GM23338 (cell line): ENCODE results near the gene SMOC2. TPM values are rescaled to one million over a fixed set of nuclear protein-coding genes. Genes with fewer than 3 reads are reported as not detected.

Source experiments
- ATAC-seq: fragments of 200-7000 bp; cut with Tn5 transposase; 3 replicates; pipeline ENCODE4 v1.9.1; 2020
- DNase-seq: peaks from one replicate; pipeline ENCODE4 v3.0.0-alpha.2; 2015; ENCODE audit warnings: low spot score
- H2AFZ ChIP-seq: fragments of 200-600 bp; sonication (generic); 2 replicates; pipeline ENCODE4 v1.8.0; 2016; ENCODE audit warnings: antibody characterized with exemption, mild to moderate bottlenecking, moderate library complexity
- H3F3A ChIP-seq: fragments of 200-600 bp; sonication (generic); replicated peaks from 2 replicates; pipeline ENCODE4 v1.8.0; 2017; ENCODE audit warnings: antibody characterized with exemption, mixed run types, low read depth
- H3K27ac ChIP-seq: fragments of 200-600 bp; sonication (generic); 2 replicates; pipeline ENCODE4 v1.6.1; 2016; ENCODE audit warnings: low read depth
- H3K27me3 ChIP-seq: fragments of 200-600 bp; sonication (generic); 2 replicates; pipeline ENCODE4 v1.8.0; 2016; ENCODE audit warnings: mild to moderate bottlenecking, mixed run types, moderate library complexity; ENCODE audit not compliant: insufficient read depth
- H3K36me3 ChIP-seq: fragments of 200-600 bp; sonication (generic); 2 replicates; pipeline ENCODE4 v1.8.0; 2016; ENCODE audit warnings: mild to moderate bottlenecking; ENCODE audit not compliant: insufficient read depth
- H3K4me1 ChIP-seq: fragments of 200-600 bp; sonication (generic); 2 replicates; pipeline ENCODE4 v1.8.0; 2016; ENCODE audit warnings: mild to moderate bottlenecking, moderate library complexity; ENCODE audit not compliant: insufficient read depth
- H3K4me2 ChIP-seq: fragments of 200-600 bp; sonication (generic); 2 replicates; pipeline ENCODE4 v1.7.1; 2017; ENCODE audit warnings: mixed run types
- H3K4me3 ChIP-seq: fragments of 200-600 bp; sonication (generic); 2 replicates; pipeline ENCODE4 v1.6.1; 2016; ENCODE audit warnings: mixed run types
- H3K79me2 ChIP-seq: fragments of 200-600 bp; sonication (generic); replicated peaks from 2 replicates; pipeline ENCODE4 v1.8.0; 2017; ENCODE audit warnings: mild to moderate bottlenecking; ENCODE audit not compliant: insufficient read depth
- H3K9me2 ChIP-seq: fragments of 200-600 bp; sonication (generic); 2 replicates; pipeline ENCODE4 v1.8.0; 2017; ENCODE audit not compliant: insufficient read depth
- H4K20me1 ChIP-seq: fragments of 200-600 bp; sonication (generic); replicated peaks from 2 replicates; pipeline ENCODE4 v1.8.0; 2017; ENCODE audit warnings: mild to moderate bottlenecking; ENCODE audit not compliant: insufficient read depth
- H3K27ac Mint-ChIP-seq: 2 replicates; pipeline ENCODE4 v1.8.0; 2020; ENCODE audit warnings: inconsistent platforms, mild to moderate bottlenecking, moderate library complexity, mixed read lengths
- H3K27me3 Mint-ChIP-seq: 3 replicates; pipeline ENCODE4 v1.8.0; 2022; ENCODE audit warnings: low read depth, mild to moderate bottlenecking, moderate library complexity, mixed read lengths, inconsistent platforms; ENCODE audit not compliant: insufficient read depth, poor library complexity
- H3K36me3 Mint-ChIP-seq: 3 replicates; pipeline ENCODE4 v1.8.0; 2021; ENCODE audit warnings: low read depth, mild to moderate bottlenecking, inconsistent platforms, moderate library complexity, mixed read lengths
- H3K4me1 Mint-ChIP-seq: 3 replicates; pipeline ENCODE4 v1.8.0; 2020; ENCODE audit warnings: mild to moderate bottlenecking, inconsistent platforms, mixed read lengths
- H3K4me3 Mint-ChIP-seq: 3 replicates; pipeline ENCODE4 v1.8.0; 2021; ENCODE audit warnings: moderate library complexity, mild to moderate bottlenecking, inconsistent platforms, mixed read lengths
- H3K9me3 Mint-ChIP-seq: 3 replicates; pipeline ENCODE4 v1.8.0; 2020; ENCODE audit warnings: moderate library complexity, mild to moderate bottlenecking, inconsistent platforms, mixed read lengths
- CREB1 ChIP-seq: fragments of 250-450 bp; sonication (Bioruptor Pico); IDR thresholded peaks from 2 replicates; pipeline ENCODE4 v1.5.0; 2020; ENCODE audit warnings: low read depth, mild to moderate bottlenecking, moderate library complexity
- EZH2 ChIP-seq: fragments of 200-600 bp; sonication (generic); IDR thresholded peaks from one replicate; pipeline ENCODE4 v1.8.0; 2017; ENCODE audit warnings: antibody characterized with exemption, mild to moderate bottlenecking, low read depth; ENCODE audit not compliant: unreplicated experiment
- NANOG ChIP-seq: IDR thresholded peaks from 2 replicates; pipeline ENCODE4 v1.6.1; 2016; ENCODE audit warnings: antibody characterized with exemption, borderline replicate concordance
- ZNF331 ChIP-seq: fragments of 250-450 bp; sonication (Bioruptor Pico); IDR thresholded peaks from 2 replicates; pipeline ENCODE4 v1.5.0; 2020; ENCODE audit warnings: low read depth, mild to moderate bottlenecking, moderate library complexity
- polyA plus RNA-seq: library from polyadenylated mRNA; unstranded; fragments of >200 nt; fragmentation: Nextera tagmentation; extraction: Ambion mirVana; gene quantifications from 2 replicates; pipeline ENCODE4 v1.2.1, GENCODE V29; 2016
- total RNA-seq: library from RNA; depleted of rRNA; stranded (reverse); fragments of >200 nt; shearing (Covaris generic); gene quantifications from 2 replicates; pipeline ENCODE4 v1.2.3, GENCODE V29; 2014
- TF ChIP-seq, protein P1 (sequence below): IDR thresholded peaks from 2 replicates; pipeline ENCODE4 v1.6.1; 2016; ENCODE audit warnings: antibody characterized with exemption
- TF ChIP-seq, protein P2 (sequence below): fragments of 250-450 bp; sonication (Bioruptor Pico); IDR thresholded peaks from 2 replicates; pipeline ENCODE4 v1.5.0; 2020; ENCODE audit warnings: mild to moderate bottlenecking, moderate library complexity
- TF ChIP-seq, protein P3 (sequence below), 2 experiments: fragments of 200-600 bp in 1 of 2; sonication (generic) in 1 of 2; conservative IDR thresholded peaks; 2 replicates each; pipeline versions ENCODE4 v1.5.1 to v1.6.1; 2016 to 2017; ENCODE audit warnings: antibody characterized with exemption in 2 of 2, low read depth in 2 of 2, mild to moderate bottlenecking in 2 of 2, moderate library complexity in 1 of 2
- TF ChIP-seq, protein P4 (sequence below): IDR thresholded peaks from one replicate; pipeline ENCODE4 v1.6.1; 2018; ENCODE audit warnings: antibody characterized with exemption; ENCODE audit not compliant: unreplicated experiment

Gene SMOC2
- total and polyA plus RNA-seq, 2 experiments from 2014 or later: 4.3 to 6.5 TPM

DNA sequence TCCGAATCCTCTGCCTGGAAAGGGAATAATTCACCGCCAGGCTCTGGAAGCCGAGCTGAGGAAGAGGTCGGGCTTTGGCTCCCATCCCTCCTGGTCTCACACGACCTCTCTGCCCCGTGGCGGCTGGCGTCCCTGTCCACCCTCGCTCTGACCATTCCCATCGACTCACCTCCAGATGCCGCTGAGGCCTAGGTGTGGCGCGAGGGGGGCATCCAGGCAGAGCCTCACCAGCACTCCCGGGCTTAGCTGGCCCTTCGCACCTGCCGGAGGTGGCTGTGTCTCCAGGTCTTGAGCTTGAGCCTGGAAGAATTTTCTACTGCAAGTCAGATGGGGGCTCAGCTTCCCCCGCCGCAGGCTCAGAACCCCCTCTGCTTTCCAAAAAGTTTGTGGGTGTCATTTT lies 28.5 kb upstream of the SMOC2 start:
- Histone ChIP-seq H3K36me3 (no peaks in the 10 kb centered on the region), H3K4me3 (no peak overlapping the region), H3K27ac (no peak overlapping the region), H3K27me3 (no peaks in the 10 kb centered on the region), H4K20me1 (no peaks in the 10 kb centered on the region), H2AFZ (no peak overlapping the region), H3K4me2 (no peak overlapping the region), H3K4me1 (no peaks in the 10 kb centered on the region), H3F3A (no peaks in the 10 kb centered on the region), H3K79me2 (no peaks in the 10 kb centered on the region), H3K9me2 (no peaks in the 10 kb centered on the region)
- no peaks in the 10 kb centered on the region for H3K9me3 Mint-ChIP-seq
- peaks cover 5% of the 10 kb centered on the region for H3K27me3 Mint-ChIP-seq
- no peaks in the 10 kb centered on the region for H3K36me3 Mint-ChIP-seq
- ATAC-seq (no peak), DNase-seq (no peak)
- no peak overlapping the region for H3K4me3 Mint-ChIP-seq
- H3K27ac Mint-ChIP-seq: no peak overlapping the region
- TF ChIP-seq, protein P1, sequence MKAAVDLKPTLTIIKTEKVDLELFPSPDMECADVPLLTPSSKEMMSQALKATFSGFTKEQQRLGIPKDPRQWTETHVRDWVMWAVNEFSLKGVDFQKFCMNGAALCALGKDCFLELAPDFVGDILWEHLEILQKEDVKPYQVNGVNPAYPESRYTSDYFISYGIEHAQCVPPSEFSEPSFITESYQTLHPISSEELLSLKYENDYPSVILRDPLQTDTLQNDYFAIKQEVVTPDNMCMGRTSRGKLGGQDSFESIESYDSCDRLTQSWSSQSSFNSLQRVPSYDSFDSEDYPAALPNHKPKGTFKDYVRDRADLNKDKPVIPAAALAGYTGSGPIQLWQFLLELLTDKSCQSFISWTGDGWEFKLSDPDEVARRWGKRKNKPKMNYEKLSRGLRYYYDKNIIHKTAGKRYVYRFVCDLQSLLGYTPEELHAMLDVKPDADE: no peak
- TF ChIP-seq ZNF331 (no peak), CREB1 (CRISPR knock-in tag) (no peak), NANOG (no peak), EZH2 (no peak)
- TF ChIP-seq, protein P2, sequence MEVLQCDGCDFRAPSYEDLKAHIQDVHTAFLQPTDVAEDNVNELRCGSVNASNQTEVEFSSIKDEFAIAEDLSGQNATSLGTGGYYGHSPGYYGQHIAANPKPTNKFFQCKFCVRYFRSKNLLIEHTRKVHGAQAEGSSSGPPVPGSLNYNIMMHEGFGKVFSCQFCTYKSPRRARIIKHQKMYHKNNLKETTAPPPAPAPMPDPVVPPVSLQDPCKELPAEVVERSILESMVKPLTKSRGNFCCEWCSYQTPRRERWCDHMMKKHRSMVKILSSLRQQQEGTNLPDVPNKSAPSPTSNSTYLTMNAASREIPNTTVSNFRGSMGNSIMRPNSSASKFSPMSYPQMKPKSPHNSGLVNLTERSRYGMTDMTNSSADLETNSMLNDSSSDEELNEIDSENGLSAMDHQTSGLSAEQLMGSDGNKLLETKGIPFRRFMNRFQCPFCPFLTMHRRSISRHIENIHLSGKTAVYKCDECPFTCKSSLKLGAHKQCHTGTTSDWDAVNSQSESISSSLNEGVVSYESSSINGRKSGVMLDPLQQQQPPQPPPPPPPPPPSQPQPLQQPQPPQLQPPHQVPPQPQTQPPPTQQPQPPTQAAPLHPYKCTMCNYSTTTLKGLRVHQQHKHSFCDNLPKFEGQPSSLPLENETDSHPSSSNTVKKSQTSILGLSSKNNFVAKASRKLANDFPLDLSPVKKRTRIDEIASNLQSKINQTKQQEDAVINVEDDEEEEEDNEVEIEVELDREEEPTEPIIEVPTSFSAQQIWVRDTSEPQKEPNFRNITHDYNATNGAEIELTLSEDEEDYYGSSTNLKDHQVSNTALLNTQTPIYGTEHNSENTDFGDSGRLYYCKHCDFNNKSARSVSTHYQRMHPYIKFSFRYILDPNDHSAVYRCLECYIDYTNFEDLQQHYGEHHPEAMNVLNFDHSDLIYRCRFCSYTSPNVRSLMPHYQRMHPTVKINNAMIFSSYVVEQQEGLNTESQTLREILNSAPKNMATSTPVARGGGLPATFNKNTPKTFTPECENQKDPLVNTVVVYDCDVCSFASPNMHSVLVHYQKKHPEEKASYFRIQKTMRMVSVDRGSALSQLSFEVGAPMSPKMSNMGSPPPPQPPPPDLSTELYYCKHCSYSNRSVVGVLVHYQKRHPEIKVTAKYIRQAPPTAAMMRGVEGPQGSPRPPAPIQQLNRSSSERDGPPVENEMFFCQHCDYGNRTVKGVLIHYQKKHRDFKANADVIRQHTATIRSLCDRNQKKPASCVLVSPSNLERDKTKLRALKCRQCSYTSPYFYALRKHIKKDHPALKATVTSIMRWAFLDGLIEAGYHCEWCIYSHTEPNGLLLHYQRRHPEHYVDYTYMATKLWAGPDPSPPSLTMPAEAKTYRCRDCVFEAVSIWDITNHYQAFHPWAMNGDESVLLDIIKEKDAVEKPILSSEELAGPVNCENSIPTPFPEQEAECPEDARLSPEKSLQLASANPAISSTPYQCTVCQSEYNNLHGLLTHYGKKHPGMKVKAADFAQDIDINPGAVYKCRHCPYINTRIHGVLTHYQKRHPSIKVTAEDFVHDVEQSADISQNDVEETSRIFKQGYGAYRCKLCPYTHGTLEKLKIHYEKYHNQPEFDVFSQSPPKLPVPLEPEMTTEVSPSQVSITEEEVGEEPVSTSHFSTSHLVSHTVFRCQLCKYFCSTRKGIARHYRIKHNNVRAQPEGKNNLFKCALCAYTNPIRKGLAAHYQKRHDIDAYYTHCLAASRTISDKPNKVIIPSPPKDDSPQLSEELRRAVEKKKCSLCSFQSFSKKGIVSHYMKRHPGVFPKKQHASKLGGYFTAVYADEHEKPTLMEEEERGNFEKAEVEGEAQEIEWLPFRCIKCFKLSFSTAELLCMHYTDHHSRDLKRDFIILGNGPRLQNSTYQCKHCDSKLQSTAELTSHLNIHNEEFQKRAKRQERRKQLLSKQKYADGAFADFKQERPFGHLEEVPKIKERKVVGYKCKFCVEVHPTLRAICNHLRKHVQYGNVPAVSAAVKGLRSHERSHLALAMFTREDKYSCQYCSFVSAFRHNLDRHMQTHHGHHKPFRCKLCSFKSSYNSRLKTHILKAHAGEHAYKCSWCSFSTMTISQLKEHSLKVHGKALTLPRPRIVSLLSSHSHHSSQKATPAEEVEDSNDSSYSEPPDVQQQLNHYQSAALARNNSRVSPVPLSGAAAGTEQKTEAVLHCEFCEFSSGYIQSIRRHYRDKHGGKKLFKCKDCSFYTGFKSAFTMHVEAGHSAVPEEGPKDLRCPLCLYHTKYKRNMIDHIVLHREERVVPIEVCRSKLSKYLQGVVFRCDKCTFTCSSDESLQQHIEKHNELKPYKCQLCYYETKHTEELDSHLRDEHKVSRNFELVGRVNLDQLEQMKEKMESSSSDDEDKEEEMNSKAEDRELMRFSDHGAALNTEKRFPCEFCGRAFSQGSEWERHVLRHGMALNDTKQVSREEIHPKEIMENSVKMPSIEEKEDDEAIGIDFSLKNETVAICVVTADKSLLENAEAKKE (CRISPR knock-in tag): no peak
- TF ChIP-seq, protein P3, sequence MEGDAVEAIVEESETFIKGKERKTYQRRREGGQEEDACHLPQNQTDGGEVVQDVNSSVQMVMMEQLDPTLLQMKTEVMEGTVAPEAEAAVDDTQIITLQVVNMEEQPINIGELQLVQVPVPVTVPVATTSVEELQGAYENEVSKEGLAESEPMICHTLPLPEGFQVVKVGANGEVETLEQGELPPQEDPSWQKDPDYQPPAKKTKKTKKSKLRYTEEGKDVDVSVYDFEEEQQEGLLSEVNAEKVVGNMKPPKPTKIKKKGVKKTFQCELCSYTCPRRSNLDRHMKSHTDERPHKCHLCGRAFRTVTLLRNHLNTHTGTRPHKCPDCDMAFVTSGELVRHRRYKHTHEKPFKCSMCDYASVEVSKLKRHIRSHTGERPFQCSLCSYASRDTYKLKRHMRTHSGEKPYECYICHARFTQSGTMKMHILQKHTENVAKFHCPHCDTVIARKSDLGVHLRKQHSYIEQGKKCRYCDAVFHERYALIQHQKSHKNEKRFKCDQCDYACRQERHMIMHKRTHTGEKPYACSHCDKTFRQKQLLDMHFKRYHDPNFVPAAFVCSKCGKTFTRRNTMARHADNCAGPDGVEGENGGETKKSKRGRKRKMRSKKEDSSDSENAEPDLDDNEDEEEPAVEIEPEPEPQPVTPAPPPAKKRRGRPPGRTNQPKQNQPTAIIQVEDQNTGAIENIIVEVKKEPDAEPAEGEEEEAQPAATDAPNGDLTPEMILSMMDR (conservative IDR thresholded peaks at IDR 0.05; ENCODE audit: low read depth in 2 of 2): no peak
- TF ChIP-seq, protein P4, sequence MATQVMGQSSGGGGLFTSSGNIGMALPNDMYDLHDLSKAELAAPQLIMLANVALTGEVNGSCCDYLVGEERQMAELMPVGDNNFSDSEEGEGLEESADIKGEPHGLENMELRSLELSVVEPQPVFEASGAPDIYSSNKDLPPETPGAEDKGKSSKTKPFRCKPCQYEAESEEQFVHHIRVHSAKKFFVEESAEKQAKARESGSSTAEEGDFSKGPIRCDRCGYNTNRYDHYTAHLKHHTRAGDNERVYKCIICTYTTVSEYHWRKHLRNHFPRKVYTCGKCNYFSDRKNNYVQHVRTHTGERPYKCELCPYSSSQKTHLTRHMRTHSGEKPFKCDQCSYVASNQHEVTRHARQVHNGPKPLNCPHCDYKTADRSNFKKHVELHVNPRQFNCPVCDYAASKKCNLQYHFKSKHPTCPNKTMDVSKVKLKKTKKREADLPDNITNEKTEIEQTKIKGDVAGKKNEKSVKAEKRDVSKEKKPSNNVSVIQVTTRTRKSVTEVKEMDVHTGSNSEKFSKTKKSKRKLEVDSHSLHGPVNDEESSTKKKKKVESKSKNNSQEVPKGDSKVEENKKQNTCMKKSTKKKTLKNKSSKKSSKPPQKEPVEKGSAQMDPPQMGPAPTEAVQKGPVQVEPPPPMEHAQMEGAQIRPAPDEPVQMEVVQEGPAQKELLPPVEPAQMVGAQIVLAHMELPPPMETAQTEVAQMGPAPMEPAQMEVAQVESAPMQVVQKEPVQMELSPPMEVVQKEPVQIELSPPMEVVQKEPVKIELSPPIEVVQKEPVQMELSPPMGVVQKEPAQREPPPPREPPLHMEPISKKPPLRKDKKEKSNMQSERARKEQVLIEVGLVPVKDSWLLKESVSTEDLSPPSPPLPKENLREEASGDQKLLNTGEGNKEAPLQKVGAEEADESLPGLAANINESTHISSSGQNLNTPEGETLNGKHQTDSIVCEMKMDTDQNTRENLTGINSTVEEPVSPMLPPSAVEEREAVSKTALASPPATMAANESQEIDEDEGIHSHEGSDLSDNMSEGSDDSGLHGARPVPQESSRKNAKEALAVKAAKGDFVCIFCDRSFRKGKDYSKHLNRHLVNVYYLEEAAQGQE: no peak
- peaks cover 3% of the 10 kb centered on the region; the same call in 2 of the 3 replicates for H3K4me1 Mint-ChIP-seq
